ENCODE results near the gene CDH15. TPM values are rescaled to one million over a fixed set of nuclear protein-coding genes. Genes with fewer than 3 reads are reported as not detected.
A peak's percentile ranks its signal among the peaks of the same experiment; 100 is the strongest.

Gene CDH15
- total RNA-seq, 2 experiments from 2014 or later: not detected

DNA sequence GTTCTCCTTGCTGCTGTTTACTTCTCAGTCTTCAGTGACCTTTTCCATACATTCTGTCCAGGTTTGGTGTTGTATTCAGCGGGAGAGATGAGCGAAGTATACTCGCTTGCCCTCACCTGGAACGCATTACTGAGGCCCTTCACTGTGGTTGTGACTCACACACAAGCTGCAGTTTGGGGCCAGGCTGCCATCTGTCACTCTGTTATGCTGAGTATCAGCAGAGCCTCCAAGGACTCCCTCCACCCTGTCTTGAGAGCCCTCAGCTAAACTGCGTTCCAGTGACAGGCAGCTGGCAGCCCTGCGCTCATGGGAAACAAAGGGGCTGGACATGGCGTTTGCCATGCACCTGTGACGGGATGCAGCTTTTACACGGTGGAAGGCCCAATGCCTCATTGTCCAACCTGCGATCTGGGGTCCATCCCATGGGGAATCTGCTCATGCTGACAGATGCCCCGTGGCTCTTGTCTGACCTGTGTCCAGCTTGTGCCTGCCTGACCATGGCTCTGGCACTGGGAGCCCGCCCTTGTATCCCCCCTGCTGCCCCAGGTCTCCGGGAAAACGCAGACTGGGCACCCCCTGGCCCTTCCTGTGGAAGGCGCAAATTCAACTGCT, 39.5 kb downstream of the CDH15 start:
- no peak for DNase-seq
- CTCF ChIA-PET: interaction anchor here (1.3 kb wide), 1 partner anchor 44 kb away, joined by 3 read pairs; no protein-coding TSS in a partner anchor

GRCh38 chr16:89216315-89217137, 45.0 kb downstream of the CDH15 start:
- intact Hi-C loops (cut with micrococcal nuclease): loop anchor here (1.0 to 5.0 kb wide), 6 partner anchors 25 to 404 kb away; partner anchors contain the start of genes CDH15 and TRAPPC2L
- CTCF ChIA-PET: interaction anchor here (0.6 to 1.2 kb wide), 6 partner anchors 11 to 475 kb away, joined by 3 to 5 read pairs (median 3); partner anchors contain the start of genes GALNS and TRAPPC2L
- peak overlapping the region; percentile 89 for H3K27ac Mint-ChIP-seq

More for the DNA sequence above, 39.5 kb downstream of the CDH15 start:
- Mint-ChIP-seq H3K36me3 (ENCODE audit: low read depth) (no peaks in the 10 kb centered on the region), H3K4me3 (no peak overlapping the region), H3K27ac (no peak overlapping the region), H3K9me3 (no peaks in the 10 kb centered on the region), H3K27me3 (ENCODE audit: low read depth) (peaks cover 5% of the 10 kb centered on the region), H3K4me1 (ENCODE audit: low read depth) (peaks cover 5% of the 10 kb centered on the region)
- intact Hi-C loops (cut with micrococcal nuclease): no loop called here

DNA sequence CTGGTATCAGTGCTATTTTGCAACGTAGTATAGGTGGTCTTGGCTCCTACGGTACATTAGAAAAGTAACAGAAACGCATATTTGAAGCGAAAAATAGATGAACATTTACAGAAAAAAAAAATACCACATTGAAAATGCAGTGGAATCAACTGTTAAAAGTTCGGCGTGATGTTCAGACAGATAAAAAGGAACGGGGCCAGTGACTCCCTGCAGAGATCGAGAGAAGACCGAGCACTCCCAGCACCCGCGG, 45.5 kb downstream of the CDH15 start:
- Mint-ChIP-seq H3K27me3 (ENCODE audit: low read depth) (no peaks in the 10 kb centered on the region), H3K36me3 (ENCODE audit: low read depth) (no peaks in the 10 kb centered on the region), H3K4me3 (peak overlapping the region; percentile 83), H3K27ac (peak overlapping the region; percentile 89), H3K4me1 (ENCODE audit: low read depth) (peaks cover 20% of the 10 kb centered on the region), H3K9me3 (no peaks in the 10 kb centered on the region)
- CTCF ChIA-PET: interaction anchor here (0.9 kb wide), 1 partner anchor 273 kb away, joined by 3 read pairs; no protein-coding TSS in a partner anchor
- intact Hi-C loops (cut with micrococcal nuclease): loop anchor here (1.0 to 5.0 kb wide), 3 partner anchors 120 to 405 kb away; partner anchors contain the start of gene TRAPPC2L
- DNase-seq: no peak

More at GRCh38 chr16:89216315-89217137, 45.0 kb downstream of the CDH15 start:
- peak overlapping the region; percentile 83 for H3K4me3 Mint-ChIP-seq
- DNase-seq: peak; percentile 90
- H3K36me3 Mint-ChIP-seq (ENCODE audit: low read depth): no peaks in the 10 kb centered on the region
- H3K9me3 Mint-ChIP-seq: no peaks in the 10 kb centered on the region
- peaks cover 20% of the 10 kb centered on the region for H3K4me1 Mint-ChIP-seq (ENCODE audit: low read depth)
- H3K27me3 Mint-ChIP-seq (ENCODE audit: low read depth): no peaks in the 10 kb centered on the region

DNA sequence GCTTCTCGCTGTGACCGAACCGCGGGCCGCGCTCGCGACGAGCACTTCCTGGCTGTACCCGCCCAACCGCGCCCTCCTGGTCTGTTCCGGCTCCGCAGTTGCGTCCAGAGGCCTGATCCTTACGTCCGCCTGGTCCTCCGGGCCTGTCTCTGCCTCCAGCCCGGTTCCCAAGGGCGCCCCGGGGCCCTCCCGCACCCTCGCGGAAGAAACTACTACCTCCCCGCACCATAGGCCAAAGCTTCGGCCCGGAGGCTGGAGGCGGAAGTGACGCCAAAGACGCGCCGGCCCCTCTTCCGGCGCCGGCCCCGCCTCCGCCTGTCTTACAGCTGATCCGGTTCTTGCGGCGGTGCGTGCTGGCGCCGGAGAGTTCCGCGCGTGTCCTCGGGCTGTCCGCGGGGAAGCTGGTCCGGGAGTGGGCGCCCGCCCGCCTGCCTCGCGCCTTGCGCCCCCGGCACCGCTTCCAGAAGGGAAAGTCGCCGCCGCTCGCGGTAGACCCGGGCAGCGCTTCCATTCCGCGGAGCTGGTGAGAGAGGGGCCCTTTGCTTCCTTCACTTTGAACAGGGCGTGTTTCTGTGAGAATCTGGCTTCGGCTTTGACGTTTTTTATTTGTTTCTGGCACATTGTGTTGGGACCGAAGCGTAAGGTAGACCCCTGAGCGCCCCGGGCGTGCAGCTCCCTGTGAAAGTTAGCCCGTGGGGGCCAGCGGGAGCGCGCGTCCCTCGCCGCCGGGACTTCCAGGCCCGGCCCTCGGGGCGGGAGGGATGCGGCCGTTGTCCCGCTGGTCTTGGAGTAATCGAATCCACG, 46.0 kb downstream of the CDH15 start, which contains the start of gene ZNF778:
Gene ZNF778 (plus strand): TSS at position 316 of the 804 bp plus-strand sequence. CDS start 3,425 bp downstream, outside the sequence.
- DNase-seq: peak; percentile 83
- H3K4me1 Mint-ChIP-seq (ENCODE audit: low read depth): peaks cover 20% of the 10 kb centered on the region
- intact Hi-C loops (cut with micrococcal nuclease): loop anchor here (1.0 to 5.0 kb wide), 3 partner anchors 120 to 405 kb away; partner anchors contain the start of gene TRAPPC2L
- H3K27ac Mint-ChIP-seq: peak within 1 kb of the TSS; percentile 89
- H3K4me3 Mint-ChIP-seq: peak within 1 kb of the TSS; percentile 83
- H3K36me3 Mint-ChIP-seq (ENCODE audit: low read depth): peaks cover 2% of the 10 kb centered on the region
- no peaks in the 10 kb centered on the region for H3K9me3 Mint-ChIP-seq
- CTCF ChIA-PET: interaction anchor here (0.9 to 1.2 kb wide), 3 partner anchors 50 to 291 kb away, joined by 3 read pairs; no protein-coding TSS in a partner anchor
- H3K27me3 Mint-ChIP-seq (ENCODE audit: low read depth): no peaks in the 10 kb centered on the region

DNA sequence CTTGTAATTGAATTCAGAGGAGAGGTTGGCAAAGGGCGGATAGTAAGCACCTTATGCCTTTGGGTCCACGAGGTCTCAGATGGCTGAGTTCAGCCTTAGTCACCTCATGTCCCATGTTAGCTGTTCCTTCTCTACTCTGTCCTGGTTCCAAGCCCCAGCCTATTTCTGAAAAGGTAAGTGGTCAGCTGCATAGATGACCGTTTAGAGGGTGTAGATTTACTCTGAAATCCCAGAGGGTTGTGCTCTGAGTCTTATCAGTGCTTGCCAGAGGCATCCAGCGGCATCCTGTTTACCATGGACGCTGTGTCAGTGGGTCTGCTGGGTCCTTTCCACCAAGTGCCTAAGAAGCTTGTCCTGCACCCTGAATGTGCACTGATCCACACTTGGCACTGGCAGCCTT, 47.8 kb downstream of the CDH15 start:
- CTCF ChIA-PET: no interaction called here
- H3K4me3 Mint-ChIP-seq: peak overlapping the region; percentile 58
- peaks cover 10% of the 10 kb centered on the region for H3K36me3 Mint-ChIP-seq (ENCODE audit: low read depth)
- intact Hi-C loops (cut with micrococcal nuclease): loop anchor here (5.0 kb wide), 1 partner anchor 122 kb away; no protein-coding TSS in a partner anchor
- H3K27ac Mint-ChIP-seq: no peak overlapping the region
- H3K4me1 Mint-ChIP-seq (ENCODE audit: low read depth): peaks cover 20% of the 10 kb centered on the region
- no peak for DNase-seq
- no peaks in the 10 kb centered on the region for H3K9me3 Mint-ChIP-seq
- no peaks in the 10 kb centered on the region for H3K27me3 Mint-ChIP-seq (ENCODE audit: low read depth)

- H3K4me1 Mint-ChIP-seq (ENCODE audit: low read depth): peaks cover 11% of the 10 kb centered on the region
- H3K36me3 Mint-ChIP-seq (ENCODE audit: low read depth): peaks cover 31% of the 10 kb centered on the region
- DNase-seq: no peak
- H3K4me3 Mint-ChIP-seq: no peak overlapping the region
- intact Hi-C loops (cut with micrococcal nuclease): no loop called here
- H3K27me3 Mint-ChIP-seq (ENCODE audit: low read depth): no peaks in the 10 kb centered on the region
- CTCF ChIA-PET: no interaction called here
- peaks cover 2% of the 10 kb centered on the region for H3K9me3 Mint-ChIP-seq
- no peak overlapping the region for H3K27ac Mint-ChIP-seq
These were observed 50.1 kb downstream of the CDH15 start for GRCh38 chr16:89221604-89222003.

DNA sequence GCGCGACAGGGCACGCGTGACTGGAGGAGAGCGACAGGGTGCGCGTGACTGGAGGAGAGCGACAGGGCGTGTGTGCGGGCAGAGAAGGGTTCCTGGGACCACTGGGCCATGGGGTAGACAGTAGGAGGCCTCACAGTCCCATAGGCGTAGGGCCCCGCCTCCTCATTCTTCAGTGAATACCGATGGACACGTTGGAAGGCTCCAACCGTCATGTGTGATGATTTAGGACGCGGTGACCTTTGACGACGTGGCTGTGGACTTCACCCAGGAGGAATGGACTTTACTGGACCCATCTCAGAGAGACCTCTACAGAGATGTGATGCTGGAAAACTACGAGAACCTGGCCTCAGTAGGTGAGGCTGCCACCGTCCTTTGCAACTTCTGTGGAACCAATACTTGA, 51.4 kb downstream of the CDH15 start:
- Mint-ChIP-seq H3K4me1 (ENCODE audit: low read depth) (peaks cover 7% of the 10 kb centered on the region), H3K4me3 (no peak overlapping the region), H3K27me3 (ENCODE audit: low read depth) (no peaks in the 10 kb centered on the region), H3K9me3 (peaks cover 13% of the 10 kb centered on the region), H3K36me3 (ENCODE audit: low read depth) (peaks cover 44% of the 10 kb centered on the region), H3K27ac (no peak overlapping the region)
- intact Hi-C loops (cut with micrococcal nuclease): no loop called here
- DNase-seq: no peak
- CTCF ChIA-PET: no interaction called here

GRCh38 chr16:89224665-89225064, 53.1 kb downstream of the CDH15 start:
- H3K4me1 Mint-ChIP-seq (ENCODE audit: low read depth): no peaks in the 10 kb centered on the region
- H3K9me3 Mint-ChIP-seq: peaks cover 26% of the 10 kb centered on the region
- H3K27me3 Mint-ChIP-seq (ENCODE audit: low read depth): no peaks in the 10 kb centered on the region
- CTCF ChIA-PET: interaction anchor here (0.6 to 1.2 kb wide), 2 partner anchors 10 to 64 kb away, joined by 3 read pairs; no protein-coding TSS in a partner anchor
- H3K27ac Mint-ChIP-seq: no peak overlapping the region
- intact Hi-C loops (cut with micrococcal nuclease): no loop called here
- H3K36me3 Mint-ChIP-seq (ENCODE audit: low read depth): peaks cover 58% of the 10 kb centered on the region
- no peak for DNase-seq
- no peak overlapping the region for H3K4me3 Mint-ChIP-seq

- intact Hi-C loops (cut with micrococcal nuclease): no loop called here
- DNase-seq: no peak
- no peak overlapping the region for H3K4me3 Mint-ChIP-seq
- H3K4me1 Mint-ChIP-seq (ENCODE audit: low read depth): peaks cover 4% of the 10 kb centered on the region
- peaks cover 69% of the 10 kb centered on the region for H3K36me3 Mint-ChIP-seq (ENCODE audit: low read depth)
- CTCF ChIA-PET: no interaction called here
- no peak overlapping the region for H3K27ac Mint-ChIP-seq
- peaks cover 28% of the 10 kb centered on the region for H3K9me3 Mint-ChIP-seq
- no peaks in the 10 kb centered on the region for H3K27me3 Mint-ChIP-seq (ENCODE audit: low read depth)
These were observed 58.7 kb downstream of the CDH15 start for GRCh38 chr16:89230255-89230654.

DNA sequence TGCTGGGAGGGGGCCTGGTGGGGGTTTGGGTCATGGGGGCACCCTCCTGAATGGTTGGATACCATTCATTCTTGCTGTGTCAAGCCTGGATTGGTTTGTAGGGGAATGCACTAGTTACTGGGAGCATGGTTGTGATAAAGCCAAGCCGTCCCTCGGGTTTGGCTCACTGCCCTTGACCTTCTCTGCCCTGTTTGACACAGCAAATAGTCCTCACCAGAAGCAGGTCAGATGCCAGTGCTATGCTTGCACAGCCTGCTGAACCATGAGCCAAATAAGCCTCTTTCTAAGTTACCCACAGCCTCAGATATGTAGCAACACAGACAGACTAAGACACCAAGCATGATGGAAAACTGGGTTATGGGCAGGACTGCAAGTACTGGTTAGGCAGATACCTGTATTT, 60.6 kb downstream of the CDH15 start:
- intact Hi-C loops (cut with micrococcal nuclease): no loop called here
- Mint-ChIP-seq H3K4me3 (no peak overlapping the region), H3K4me1 (ENCODE audit: low read depth) (peaks cover 4% of the 10 kb centered on the region), H3K9me3 (peaks cover 21% of the 10 kb centered on the region), H3K36me3 (ENCODE audit: low read depth) (peaks cover 51% of the 10 kb centered on the region), H3K27me3 (ENCODE audit: low read depth) (no peaks in the 10 kb centered on the region), H3K27ac (no peak overlapping the region)
- CTCF ChIA-PET: no interaction called here
- no peak for DNase-seq

- Mint-ChIP-seq H3K27ac (no peak overlapping the region), H3K27me3 (ENCODE audit: low read depth) (no peaks in the 10 kb centered on the region), H3K36me3 (ENCODE audit: low read depth) (peaks cover 33% of the 10 kb centered on the region), H3K4me1 (ENCODE audit: low read depth) (peaks cover 4% of the 10 kb centered on the region), H3K4me3 (no peak overlapping the region), H3K9me3 (peaks cover 6% of the 10 kb centered on the region)
- intact Hi-C loops (cut with micrococcal nuclease): no loop called here
- CTCF ChIA-PET: no interaction called here
- no peak for DNase-seq
These were observed 62.3 kb downstream of the CDH15 start for GRCh38 chr16:89233678-89234490.
